BLaER1 treated with 17β-estradiol and CSF1 and Interleukin-3, amounts not matched to agents 10 nM and 100 nM (cell line): ENCODE measurements around the gene SALL3.

Experiments used
- H3K27ac ChIP-seq, 11 experiments: shearing (Covaris generic); formaldehyde crosslinking; 2 replicates each; pipeline ENCODE4 v1.8.1; 2022
- H3K27me3 ChIP-seq, 11 experiments: shearing (Covaris generic); formaldehyde crosslinking; 2 replicates each; pipeline ENCODE4 v1.8.1; 2022
- H3K36me3 ChIP-seq, 11 experiments: shearing (Covaris generic); formaldehyde crosslinking; 2 replicates each; pipeline ENCODE4 v1.8.1; 2022
- H3K4me1 ChIP-seq, 10 experiments: shearing (Covaris generic); formaldehyde crosslinking; 2 replicates each; pipeline ENCODE4 v1.8.1; 2022
- H3K4me2 ChIP-seq, 11 experiments: shearing (Covaris generic); formaldehyde crosslinking; 2 replicates each; pipeline ENCODE4 v1.8.1; 2022
- H3K4me3 ChIP-seq, 10 experiments: shearing (Covaris generic); formaldehyde crosslinking; 2 replicates each; pipeline ENCODE4 v1.8.1; 2022
- H3K9ac ChIP-seq, 11 experiments: shearing (Covaris generic); formaldehyde crosslinking; 2 replicates each; pipeline ENCODE4 v1.8.1; 2022
- H3K9me3 ChIP-seq, 11 experiments: shearing (Covaris generic); formaldehyde crosslinking; replicated peaks in 1 of 11; 2 replicates each; pipeline ENCODE4 v1.8.1; 2022
- H4K20me1 ChIP-seq, 11 experiments: shearing (Covaris generic); formaldehyde crosslinking; 2 replicates each; pipeline ENCODE4 v1.8.1; 2022
- Cebpa-rat ChIP-seq, 11 experiments: shearing (Covaris generic); IDR thresholded peaks; 2 replicates each; pipeline ENCODE4 v1.8.1; 2022

Gene SALL3

DNA sequence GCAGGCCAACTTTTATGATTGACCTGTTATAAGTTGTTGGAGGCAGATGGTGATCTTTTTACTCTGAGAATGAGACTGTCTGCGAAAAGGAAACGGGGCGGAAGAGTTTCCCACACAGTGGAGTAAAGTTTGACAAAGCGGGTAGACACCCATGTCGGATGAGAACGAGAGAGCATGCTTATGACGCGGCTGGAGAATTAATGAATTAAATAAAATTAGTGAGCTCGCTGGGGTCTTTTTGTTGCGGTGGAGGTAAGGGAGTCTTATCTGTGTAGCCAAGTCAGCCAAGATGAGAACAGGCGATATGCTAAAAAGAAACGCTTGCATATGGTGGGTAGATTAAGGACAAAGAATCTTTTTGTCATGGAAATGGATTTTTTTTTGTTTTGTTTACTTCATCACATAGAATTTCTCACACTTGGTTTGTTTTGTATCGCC lies 1.8 kb downstream of the SALL3 start:
- Histone ChIP-seq H3K4me2 (no peak overlapping the region), H3K27me3 (peaks cover 54 to 66% (median 64%) of the 10 kb centered on the region in 11 experiments), H3K4me3 (no peak overlapping the region), H3K9me3 (peaks cover 40 to 49% (median 42%) of the 10 kb centered on the region in 11 experiments), H3K9ac (no peak overlapping the region), H4K20me1 (no peaks in the 10 kb centered on the region; a peak in 1 of 22 replicates), H3K27ac (no peak overlapping the region), H3K4me1 (no peaks in the 10 kb centered on the region), H3K36me3 (no peaks in the 10 kb centered on the region)
- no peak for TF ChIP-seq Cebpa-rat (IDR thresholded peaks at IDR 0.05)

DNA sequence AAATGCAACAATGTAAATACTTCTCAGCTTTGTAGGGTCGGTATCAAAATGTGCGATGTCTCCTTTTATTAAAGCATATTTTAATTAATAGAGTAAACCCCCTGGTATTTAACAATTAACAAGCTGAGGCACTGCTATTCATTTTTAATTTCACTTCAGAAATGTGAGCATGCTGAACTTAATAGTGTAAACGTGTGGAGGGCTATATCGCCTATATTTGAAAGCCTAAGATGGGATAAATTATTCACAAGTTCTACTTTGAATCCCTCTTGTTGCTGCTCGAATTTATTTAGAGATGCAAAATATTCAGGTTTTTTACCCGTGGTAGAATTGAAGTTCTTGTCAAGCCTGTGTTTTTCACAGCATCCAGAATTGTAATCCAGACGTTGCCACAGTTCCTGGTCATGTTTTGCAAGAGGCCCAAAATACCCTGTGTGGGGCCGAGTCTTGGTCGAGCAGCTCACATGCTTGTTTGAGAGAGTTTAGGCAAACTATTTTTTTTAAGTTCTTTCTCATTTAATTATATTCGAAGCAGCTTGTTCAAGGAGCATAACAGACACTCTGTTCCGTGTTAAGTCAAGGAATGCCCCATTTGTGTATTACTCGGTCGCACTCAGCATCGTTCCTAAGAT lies 2.5 kb downstream of the SALL3 start:
- no peak overlapping the region for H3K9ac ChIP-seq
- H3K4me1 ChIP-seq, result no peaks in the 10 kb centered on the region
- peaks cover 47 to 59% (median 57%) of the 10 kb centered on the region in 11 experiments for H3K27me3 ChIP-seq
- H3K9me3 ChIP-seq, result peaks cover 33 to 42% (median 35%) of the 10 kb centered on the region in 11 experiments
- H4K20me1 ChIP-seq, result no peaks in the 10 kb centered on the region
- no peak overlapping the region for H3K4me3 ChIP-seq
- TF ChIP-seq Cebpa-rat (IDR thresholded peaks at IDR 0.05), result no peak
- H3K4me2 ChIP-seq, result peak overlapping the region in 1 of 11 experiments; percentile 10; a peak in 1 of 22 replicates
- no peaks in the 10 kb centered on the region for H3K36me3 ChIP-seq
- H3K27ac ChIP-seq, result no peak overlapping the region

DNA sequence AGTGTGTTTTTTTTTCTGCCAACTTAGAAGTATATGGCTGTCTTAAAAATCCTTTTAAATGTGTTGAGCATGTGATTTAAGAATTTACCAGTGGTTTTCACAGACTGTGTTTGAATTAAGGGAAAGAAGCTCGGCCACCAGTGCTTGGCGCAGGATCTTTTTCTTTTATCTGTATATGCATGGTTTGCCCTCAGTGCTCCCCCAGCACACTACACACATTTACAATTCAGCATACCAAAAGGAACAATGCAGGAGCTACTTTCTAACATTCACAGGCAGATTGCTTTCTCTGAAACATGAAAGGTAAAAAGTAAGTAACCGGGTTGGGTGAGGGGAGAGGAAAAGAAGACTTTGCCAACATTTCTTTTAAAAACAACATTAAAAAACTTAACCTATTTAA lies 3.9 kb downstream of the SALL3 start:
- no peak overlapping the region for H3K4me2 ChIP-seq
- H3K4me1 ChIP-seq, result no peaks in the 10 kb centered on the region
- no peaks in the 10 kb centered on the region for H4K20me1 ChIP-seq
- H3K9ac ChIP-seq, result no peak overlapping the region
- peaks cover 19 to 28% (median 21%) of the 10 kb centered on the region in 11 experiments for H3K9me3 ChIP-seq
- H3K36me3 ChIP-seq, result no peaks in the 10 kb centered on the region
- TF ChIP-seq Cebpa-rat (IDR thresholded peaks at IDR 0.05), result no peak
- no peak overlapping the region for H3K27ac ChIP-seq
- H3K4me3 ChIP-seq, result no peak overlapping the region
- peaks cover 33 to 45% (median 43%) of the 10 kb centered on the region in 11 experiments for H3K27me3 ChIP-seq

DNA sequence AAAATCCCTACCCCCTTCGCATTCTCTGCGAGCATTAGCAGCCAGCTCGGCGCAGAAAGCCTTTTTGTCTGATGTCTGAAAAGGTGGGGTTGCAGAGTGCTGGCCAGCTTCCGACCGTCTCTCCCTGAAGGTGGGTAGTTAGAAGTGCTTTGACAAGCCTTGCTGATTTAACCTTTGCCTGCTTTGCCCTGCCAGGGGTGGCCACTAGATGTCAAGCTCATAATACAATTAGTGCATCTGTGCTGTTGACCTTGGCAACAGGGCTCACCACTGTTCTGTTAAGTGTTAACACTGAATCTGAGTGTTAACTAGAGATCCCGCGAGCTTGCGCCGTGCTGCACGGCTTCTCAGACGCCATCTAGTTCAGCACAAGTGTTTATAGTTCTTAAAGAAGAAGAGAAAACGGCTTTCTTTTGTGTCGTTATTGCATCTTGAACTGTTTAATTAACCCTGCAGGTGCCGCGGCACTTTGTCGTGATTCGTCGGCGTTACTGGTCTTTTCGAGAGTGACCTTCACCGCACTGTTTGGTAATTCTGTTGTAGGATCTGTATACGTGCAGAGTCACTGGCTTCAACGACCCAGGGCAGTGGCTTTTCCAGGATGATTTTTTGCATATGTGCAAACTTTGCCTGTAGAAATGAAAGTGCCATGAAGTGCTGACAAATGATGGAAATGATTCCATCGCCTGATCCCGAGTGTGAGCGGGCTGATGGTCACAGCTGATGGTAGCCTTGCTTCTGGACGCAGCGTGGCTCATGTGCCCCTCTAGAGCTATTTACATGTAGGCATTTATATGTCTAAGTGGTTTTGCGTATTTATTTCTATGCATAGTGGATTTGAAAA lies 5.5 kb downstream of the SALL3 start:
- Histone ChIP-seq H3K4me2 (no peak overlapping the region), H3K4me1 (no peaks in the 10 kb centered on the region), H4K20me1 (no peaks in the 10 kb centered on the region), H3K27me3 (peaks cover 29 to 39% (median 37%) of the 10 kb centered on the region in 11 experiments), H3K27ac (no peak overlapping the region), H3K9ac (no peak overlapping the region), H3K36me3 (no peaks in the 10 kb centered on the region), H3K9me3 (peaks cover 13 to 16% (median 15%) of the 10 kb centered on the region in 11 experiments), H3K4me3 (no peak overlapping the region)
- TF ChIP-seq Cebpa-rat (IDR thresholded peaks at IDR 0.05), result no peak

DNA sequence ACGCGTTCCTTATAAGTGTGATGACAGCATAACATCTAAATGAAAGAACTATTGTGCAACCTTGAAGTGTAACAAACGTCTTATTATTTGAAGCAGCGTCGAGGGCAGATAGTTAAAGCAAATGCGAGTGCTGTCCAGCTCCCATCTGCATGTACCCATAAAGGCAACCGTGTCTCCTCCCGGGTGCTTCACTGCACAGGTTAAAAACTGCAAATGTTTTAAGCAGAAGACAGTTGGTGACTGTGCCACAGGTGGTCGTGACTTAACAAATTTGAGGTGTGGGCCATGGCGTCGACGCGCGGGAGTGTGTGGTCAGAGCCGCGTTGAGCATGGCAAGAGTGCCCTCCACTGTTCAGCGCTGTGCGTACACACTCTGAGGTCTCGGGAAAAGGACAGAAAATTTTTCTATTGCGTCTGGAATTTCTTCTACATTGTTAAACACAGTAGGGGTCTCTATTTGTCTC lies 6.4 kb downstream of the SALL3 start:
- H3K9ac ChIP-seq, result no peak overlapping the region

DNA sequence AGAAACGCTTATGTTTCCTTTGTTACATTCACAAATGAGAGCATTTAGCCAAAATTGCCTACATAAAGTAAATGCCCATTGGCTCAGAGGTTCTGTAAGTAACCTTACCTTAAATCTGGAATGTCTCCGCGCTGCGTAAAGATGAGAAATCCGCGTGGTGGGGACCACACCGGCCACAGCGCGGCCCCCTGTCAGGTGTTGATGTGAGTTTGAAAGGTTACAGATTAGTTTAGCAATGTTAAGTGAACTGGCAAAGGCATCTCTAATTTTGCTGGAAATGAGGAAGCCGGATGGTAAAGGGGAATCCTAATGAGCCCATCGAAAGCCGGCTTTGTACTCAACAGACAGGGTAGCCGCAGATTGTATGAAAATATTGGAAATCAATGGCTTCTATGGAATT lies 11.8 kb downstream of the SALL3 start:
- no peak overlapping the region for H3K4me3 ChIP-seq
- no peak overlapping the region for H3K27ac ChIP-seq
- H3K27me3 ChIP-seq, result no peaks in the 10 kb centered on the region
- no peak overlapping the region for H3K9ac ChIP-seq
- H4K20me1 ChIP-seq, result no peaks in the 10 kb centered on the region
- no peaks in the 10 kb centered on the region for H3K36me3 ChIP-seq
- TF ChIP-seq Cebpa-rat (IDR thresholded peaks at IDR 0.05), result no peak
- peaks cover 30 to 36% (median 34%) of the 10 kb centered on the region in 11 experiments for H3K9me3 ChIP-seq
- H3K4me1 ChIP-seq, result no peaks in the 10 kb centered on the region
- H3K4me2 ChIP-seq, result no peak overlapping the region

More for the DNA sequence above, 6.4 kb downstream of the SALL3 start:
- Histone ChIP-seq H4K20me1 (no peaks in the 10 kb centered on the region), H3K36me3 (no peaks in the 10 kb centered on the region), H3K27ac (no peak overlapping the region), H3K4me3 (no peak overlapping the region), H3K27me3 (peaks cover 21 to 31% (median 29%) of the 10 kb centered on the region in 11 experiments), H3K4me2 (peak overlapping the region in 2 of 11 experiments; percentile 4 to 26; a peak in 3 of 22 replicates), H3K9me3 (peaks cover 4 to 8% (median 6%) of the 10 kb centered on the region in 11 experiments), H3K4me1 (no peaks in the 10 kb centered on the region)
- TF ChIP-seq Cebpa-rat (IDR thresholded peaks at IDR 0.05), result peak in 2 of 11 experiments; percentile 39 to 59; a peak in 3 of 22 replicates

DNA sequence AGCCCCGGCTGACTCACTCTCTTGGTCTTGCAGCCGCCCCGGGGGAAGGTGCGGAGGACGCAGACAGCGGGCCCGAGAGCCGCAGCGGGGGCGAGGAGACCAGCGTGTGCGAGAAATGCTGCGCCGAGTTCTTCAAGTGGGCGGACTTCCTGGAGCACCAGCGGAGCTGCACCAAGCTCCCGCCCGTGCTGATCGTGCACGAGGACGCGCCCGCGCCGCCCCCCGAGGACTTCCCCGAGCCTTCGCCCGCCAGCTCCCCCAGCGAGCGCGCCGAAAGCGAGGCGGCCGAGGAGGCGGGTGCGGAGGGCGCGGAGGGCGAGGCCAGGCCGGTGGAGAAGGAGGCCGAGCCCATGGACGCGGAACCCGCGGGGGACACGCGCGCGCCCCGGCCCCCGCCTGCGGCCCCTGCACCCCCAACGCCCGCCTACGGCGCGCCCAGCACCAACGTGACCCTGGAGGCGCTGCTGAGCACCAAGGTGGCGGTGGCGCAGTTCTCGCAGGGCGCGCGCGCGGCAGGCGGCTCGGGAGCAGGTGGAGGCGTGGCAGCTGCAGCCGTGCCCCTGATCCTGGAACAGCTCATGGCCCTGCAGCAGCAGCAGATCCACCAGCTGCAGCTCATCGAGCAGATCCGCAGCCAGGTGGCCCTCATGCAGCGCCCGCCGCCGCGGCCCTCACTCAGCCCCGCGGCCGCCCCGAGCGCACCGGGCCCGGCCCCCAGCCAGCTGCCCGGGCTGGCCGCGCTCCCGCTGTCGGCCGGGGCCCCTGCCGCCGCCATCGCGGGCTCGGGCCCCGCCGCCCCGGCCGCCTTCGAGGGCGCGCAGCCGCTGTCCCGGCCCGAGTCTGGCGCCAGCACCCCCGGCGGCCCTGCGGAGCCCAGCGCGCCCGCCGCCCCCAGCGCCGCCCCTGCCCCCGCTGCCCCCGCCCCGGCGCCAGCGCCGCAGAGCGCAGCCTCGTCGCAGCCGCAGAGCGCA lies 12.7 kb downstream of the SALL3 start:
- Histone ChIP-seq H3K27me3 (no peaks in the 10 kb centered on the region), H3K4me2 (no peak overlapping the region), H3K9ac (no peak overlapping the region), H3K4me3 (no peak overlapping the region), H3K36me3 (no peaks in the 10 kb centered on the region), H3K4me1 (no peaks in the 10 kb centered on the region), H4K20me1 (no peaks in the 10 kb centered on the region), H3K27ac (no peak overlapping the region), H3K9me3 (peaks cover 30 to 36% (median 34%) of the 10 kb centered on the region in 11 experiments)
- no peak for TF ChIP-seq Cebpa-rat (IDR thresholded peaks at IDR 0.05)

DNA sequence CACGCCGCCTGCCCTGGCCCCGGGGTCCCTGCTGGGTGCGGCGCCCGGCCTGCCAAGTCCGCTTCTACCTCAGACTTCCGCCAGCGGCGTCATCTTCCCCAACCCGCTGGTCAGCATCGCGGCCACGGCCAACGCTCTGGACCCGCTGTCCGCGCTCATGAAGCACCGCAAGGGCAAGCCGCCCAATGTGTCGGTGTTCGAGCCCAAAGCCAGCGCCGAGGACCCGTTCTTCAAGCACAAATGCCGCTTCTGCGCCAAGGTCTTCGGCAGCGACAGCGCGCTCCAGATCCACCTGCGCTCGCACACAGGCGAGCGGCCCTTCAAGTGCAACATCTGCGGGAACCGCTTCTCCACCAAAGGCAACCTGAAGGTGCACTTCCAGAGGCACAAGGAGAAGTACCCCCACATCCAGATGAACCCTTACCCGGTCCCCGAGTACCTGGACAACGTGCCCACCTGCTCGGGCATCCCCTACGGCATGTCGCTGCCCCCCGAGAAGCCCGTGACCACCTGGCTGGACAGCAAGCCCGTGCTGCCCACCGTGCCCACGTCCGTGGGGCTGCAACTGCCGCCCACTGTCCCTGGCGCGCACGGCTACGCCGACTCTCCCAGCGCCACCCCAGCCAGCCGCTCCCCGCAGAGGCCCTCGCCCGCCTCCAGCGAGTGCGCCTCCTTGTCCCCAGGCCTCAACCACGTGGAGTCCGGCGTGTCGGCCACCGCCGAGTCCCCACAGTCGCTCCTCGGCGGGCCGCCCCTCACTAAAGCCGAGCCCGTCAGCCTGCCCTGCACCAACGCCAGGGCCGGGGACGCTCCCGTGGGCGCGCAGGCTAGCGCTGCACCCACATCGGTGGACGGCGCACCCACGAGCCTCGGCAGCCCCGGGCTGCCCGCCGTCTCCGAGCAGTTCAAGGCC lies 13.7 kb downstream of the SALL3 start:
- Histone ChIP-seq H3K36me3 (no peaks in the 10 kb centered on the region), H3K4me3 (no peak overlapping the region; a peak in 1 of 20 replicates), H3K9me3 (peaks cover 30 to 36% (median 34%) of the 10 kb centered on the region in 11 experiments), H3K27me3 (no peaks in the 10 kb centered on the region), H3K9ac (no peak overlapping the region), H3K4me1 (no peaks in the 10 kb centered on the region), H3K4me2 (no peak overlapping the region), H4K20me1 (no peaks in the 10 kb centered on the region), H3K27ac (no peak overlapping the region)
- no peak for TF ChIP-seq Cebpa-rat (IDR thresholded peaks at IDR 0.05)
